Sigmoid colon (tissue), 7 donors: ENCODE data around the gene PILRA. TPM values are rescaled to one million over a fixed set of nuclear protein-coding genes. Genes with fewer than 3 reads are reported as not detected.
"Not testable (repeated sequence)": the region's sequence is repeated elsewhere in the genome, so short reads cannot be mapped to it uniquely, and the experiment has no call there.

Experiments
- DNase-seq: peaks from one replicate; pipeline ENCODE4 v3.0.0-alpha.2; 2019
- H3K27ac ChIP-seq, 4 donors: fragments of 200-600 bp; sonication (generic); one replicate each; pipeline ENCODE4 v1.5.1; 2016 to 2019; ENCODE audit warnings: mild to moderate bottlenecking in 1 of 4
- H3K27me3 ChIP-seq, 3 donors: fragments of 200-600 bp; sonication (generic); one replicate each; pipeline ENCODE4 v1.5.1; 2019; ENCODE audit warnings: mild to moderate bottlenecking in 1 of 3
- H3K36me3 ChIP-seq, 4 donors: fragments of 200-600 bp; sonication (generic); one replicate each; pipeline ENCODE4 v1.5.1; 2016 to 2019
- H3K4me1 ChIP-seq, 4 donors: fragments of 200-600 bp; sonication (generic); one replicate each; pipeline ENCODE4 v1.5.1; 2017 to 2019
- H3K4me3 ChIP-seq, 4 donors: fragments of 200-600 bp; sonication (generic); one replicate each; pipeline ENCODE4 v1.5.1; 2017 to 2019; ENCODE audit warnings: mild to moderate bottlenecking in 2 of 4, moderate library complexity in 1 of 4
- H3K9me3 ChIP-seq, 4 donors: fragments of 200-600 bp in 3 of 4; sonication (generic) in 3 of 4; one replicate each; pipeline versions ENCODE4 v1.5.1 to v1.6.1; 2013 to 2019
- EP300 ChIP-seq, 4 donors: sonication (generic); formaldehyde crosslinking; IDR thresholded peaks; one replicate each; pipeline ENCODE4 v1.6.1; 2017; ENCODE audit warnings: antibody characterized with exemption in 4 of 4
- POLR2A ChIP-seq, 2 donors: fragments of 450-650 bp; IDR thresholded peaks; one replicate each; pipeline ENCODE4 v1.6.1; 2016; ENCODE audit warnings: antibody characterized with exemption in 2 of 2, mild to moderate bottlenecking in 2 of 2, moderate library complexity in 2 of 2
- POLR2AphosphoS5 ChIP-seq, 4 donors: sonication (generic); formaldehyde crosslinking; IDR thresholded peaks; one replicate each; pipeline ENCODE4 v1.6.1; 2017; ENCODE audit warnings: antibody characterized with exemption in 4 of 4
- WGBS, 2 donors: extraction: QIAGEN DNeasy Blood & Tissue Kit; methylation state at CpG; one replicate each; pipeline ENCODE4 v1.1.7; 2013; 5-methylcytosine and 5-hydroxymethylcytosine counted together
- intact Hi-C: fragments of 100-400 bp; cut with DNase I; formaldehyde crosslinking; loops from one replicate; pipeline ENCODE4 v1.15.1; 2023
- polyA plus RNA-seq, 3 donors: library from polyadenylated mRNA; stranded (reverse); fragments of 200-250 nt; gene quantifications; one replicate each; pipeline ENCODE4 v1.2.3, GENCODE V29; 2013
- total RNA-seq, 4 donors: library from RNA; depleted of rRNA; stranded (reverse); fragments of >200 nt; gene quantifications; one replicate each; pipeline ENCODE4 v1.1.0, GENCODE V29; 2016
- TF ChIP-seq, protein P1 (sequence below), 4 experiments: fragments of 450-650 bp in 3 of 4; fragments of 200-600 bp in 1 of 4; IDR thresholded peaks; one replicate each; pipeline ENCODE4 v1.5.1; 2016 to 2019; ENCODE audit warnings: antibody characterized with exemption in 4 of 4, mild to moderate bottlenecking in 3 of 4, moderate library complexity in 2 of 4
- donor health status: healthy with polysubstance abuse.
- donor health status: Bipolar disorder and iron deficiency.
- donor health status: healthy.

The PILRA gene
- total and polyA plus RNA-seq, 7 donors, result 5.0 to 10.0 (median 5.8) TPM

DNA sequence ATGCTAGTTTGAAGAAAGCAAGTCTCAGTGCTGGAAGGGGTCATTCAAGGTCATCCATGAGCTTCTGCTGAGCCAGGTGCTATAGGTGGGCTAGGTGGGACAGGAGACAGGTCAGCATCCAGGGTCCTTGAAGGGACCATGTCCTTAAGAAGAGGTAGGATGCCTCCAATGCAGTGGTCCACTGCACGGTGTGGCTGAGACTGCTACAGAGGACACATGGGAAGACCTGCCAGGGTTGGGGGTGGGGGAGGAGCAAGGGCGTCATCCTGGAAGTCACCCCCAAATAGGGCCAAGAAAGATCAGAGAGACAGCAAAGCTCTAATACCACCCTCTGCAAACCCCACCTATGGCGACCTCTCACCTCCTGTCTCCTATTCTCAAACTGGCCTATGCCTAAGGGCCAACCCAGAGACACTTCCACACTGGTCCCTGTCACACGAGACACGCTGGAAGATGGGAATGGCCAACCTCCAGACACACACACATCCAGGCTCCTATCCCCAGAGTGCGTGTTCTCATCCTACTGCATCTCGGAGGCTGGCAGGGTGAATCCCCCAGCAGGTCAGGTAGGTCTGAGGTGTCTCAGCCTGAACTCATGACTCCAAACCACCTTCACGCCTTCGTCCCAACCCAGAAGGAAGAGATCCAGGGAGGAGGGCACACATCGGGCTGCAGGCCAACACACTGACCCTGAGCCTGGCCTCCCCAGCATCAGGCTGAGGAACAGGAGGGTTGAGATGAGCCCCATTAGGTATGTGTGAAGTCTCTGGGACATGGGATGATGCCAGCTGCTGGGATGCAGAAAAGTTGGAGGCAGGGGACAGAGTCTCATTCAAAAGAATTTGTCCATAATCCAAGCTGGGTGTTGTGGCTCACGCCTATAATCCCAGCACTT is 68.6 kb downstream of the PILRA start:
- Histone ChIP-seq H3K9me3 (no peaks in the 10 kb centered on the region), H3K36me3 (no peaks in the 10 kb centered on the region), H3K4me3 (no peak overlapping the region), H3K4me1 (peaks cover 0 to under 1% (median 0%) of the 10 kb centered on the region in 4 donors), H3K27me3 (no peaks in the 10 kb centered on the region), H3K27ac (no peak overlapping the region)
- WGBS, 2 donors, result 93% methylated on average over 11 of the region's 11 CpGs
- TF ChIP-seq POLR2A (IDR thresholded peaks at IDR 0.05), result no peak
- TF ChIP-seq POLR2AphosphoS5 (IDR thresholded peaks at IDR 0.05), result no peak
- no peak for TF ChIP-seq EP300 (IDR thresholded peaks at IDR 0.05)
- TF ChIP-seq, protein P1, sequence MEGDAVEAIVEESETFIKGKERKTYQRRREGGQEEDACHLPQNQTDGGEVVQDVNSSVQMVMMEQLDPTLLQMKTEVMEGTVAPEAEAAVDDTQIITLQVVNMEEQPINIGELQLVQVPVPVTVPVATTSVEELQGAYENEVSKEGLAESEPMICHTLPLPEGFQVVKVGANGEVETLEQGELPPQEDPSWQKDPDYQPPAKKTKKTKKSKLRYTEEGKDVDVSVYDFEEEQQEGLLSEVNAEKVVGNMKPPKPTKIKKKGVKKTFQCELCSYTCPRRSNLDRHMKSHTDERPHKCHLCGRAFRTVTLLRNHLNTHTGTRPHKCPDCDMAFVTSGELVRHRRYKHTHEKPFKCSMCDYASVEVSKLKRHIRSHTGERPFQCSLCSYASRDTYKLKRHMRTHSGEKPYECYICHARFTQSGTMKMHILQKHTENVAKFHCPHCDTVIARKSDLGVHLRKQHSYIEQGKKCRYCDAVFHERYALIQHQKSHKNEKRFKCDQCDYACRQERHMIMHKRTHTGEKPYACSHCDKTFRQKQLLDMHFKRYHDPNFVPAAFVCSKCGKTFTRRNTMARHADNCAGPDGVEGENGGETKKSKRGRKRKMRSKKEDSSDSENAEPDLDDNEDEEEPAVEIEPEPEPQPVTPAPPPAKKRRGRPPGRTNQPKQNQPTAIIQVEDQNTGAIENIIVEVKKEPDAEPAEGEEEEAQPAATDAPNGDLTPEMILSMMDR (IDR thresholded peaks at IDR 0.05), result no peak
- intact Hi-C loops, result no loop called here
- DNase-seq, result peak; percentile 62

- no peak for DNase-seq
- H3K27ac ChIP-seq, result peak overlapping the region in 1 of 4 donors; percentile 43
These were observed 70.0 kb downstream of the PILRA start for GRCh38 chr7:100443096-100443840.

DNA sequence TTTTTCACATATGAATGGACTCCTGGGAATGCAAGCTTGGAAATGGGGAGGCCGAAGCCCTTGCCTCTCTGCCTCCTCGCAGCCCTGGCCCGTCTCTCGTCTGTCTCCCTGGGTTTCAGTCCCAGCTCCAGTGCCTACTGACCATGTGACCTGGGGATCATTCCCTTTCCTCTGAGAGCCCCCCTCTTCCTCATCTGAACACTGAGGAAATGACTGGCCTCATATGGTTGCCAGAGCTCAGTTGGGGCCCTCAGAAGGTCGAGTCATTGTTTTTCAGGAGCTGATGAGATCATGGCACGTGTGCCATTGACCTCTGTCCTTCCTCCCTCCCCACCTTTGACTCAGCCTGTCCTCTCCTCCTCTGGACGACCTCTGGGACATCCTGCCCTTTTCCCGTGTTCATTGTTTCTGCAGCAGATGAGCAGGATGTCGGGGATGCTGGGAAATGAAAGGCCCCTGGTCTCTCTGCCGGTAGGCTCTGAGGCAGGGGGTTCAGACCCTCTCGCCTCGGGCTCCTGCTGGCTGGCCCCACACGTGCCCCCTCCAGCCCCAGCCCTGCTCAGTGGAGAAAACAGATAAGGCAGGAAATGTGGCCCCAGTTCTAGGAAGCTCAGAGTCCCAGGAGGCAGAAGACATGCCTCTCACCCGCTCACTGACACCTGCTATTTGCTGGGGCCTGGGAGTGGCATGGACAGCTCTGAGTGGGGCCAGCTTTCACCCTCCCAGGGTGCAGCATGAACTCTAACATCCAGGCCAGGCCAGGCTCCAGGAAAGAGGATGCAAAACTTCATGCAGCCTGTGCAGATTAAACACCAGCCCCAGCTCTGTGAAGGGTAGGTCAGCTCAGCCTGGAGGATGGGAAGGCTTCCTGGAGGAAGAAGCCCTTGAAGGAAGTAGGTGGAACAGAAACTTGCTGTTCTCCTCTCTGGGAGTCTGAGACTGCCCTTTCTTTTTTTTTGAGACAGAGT is 71.3 kb downstream of the PILRA start:
- H3K36me3 ChIP-seq, result no peaks in the 10 kb centered on the region
- no peaks in the 10 kb centered on the region for H3K9me3 ChIP-seq
- H3K4me3 ChIP-seq, result no peak overlapping the region
- H3K4me1 ChIP-seq, result no peaks in the 10 kb centered on the region
- peak in 2 of 4 donors; percentile 35 to 45 for TF ChIP-seq POLR2AphosphoS5 (IDR thresholded peaks at IDR 0.05)
- TF ChIP-seq, protein P1 (IDR thresholded peaks at IDR 0.05), result no peak
- intact Hi-C loops, result no loop called here
- H3K27ac ChIP-seq, result peak overlapping the region; percentile 21 to 43 (median 37)
- no peak for DNase-seq
- 43 to 49% methylated on average over 14 of the region's 14 CpGs for WGBS, 2 donors
- H3K27me3 ChIP-seq, result no peaks in the 10 kb centered on the region

More at GRCh38 chr7:100443096-100443840, 70.0 kb downstream of the PILRA start:
- H3K36me3 ChIP-seq, result no peaks in the 10 kb centered on the region
- no peak overlapping the region for H3K4me3 ChIP-seq
- H3K9me3 ChIP-seq, result no peaks in the 10 kb centered on the region
- no peaks in the 10 kb centered on the region for H3K27me3 ChIP-seq
- WGBS, 2 donors, result 92 to 93% methylated on average over 9 of the region's 9 CpGs
- H3K4me1 ChIP-seq, result no peaks in the 10 kb centered on the region
- TF ChIP-seq POLR2AphosphoS5 (IDR thresholded peaks at IDR 0.05) (no peak), POLR2A (IDR thresholded peaks at IDR 0.05) (no peak), EP300 (IDR thresholded peaks at IDR 0.05) (no peak)
- TF ChIP-seq, protein P1 (IDR thresholded peaks at IDR 0.05), result no peak
- intact Hi-C loops, result no loop called here

- Histone ChIP-seq H3K9me3 (no peaks in the 10 kb centered on the region), H3K4me1 (peaks cover 0 to 7% (median 2%) of the 10 kb centered on the region in 4 donors), H3K4me3 (no peak overlapping the region), H3K27ac (no peak overlapping the region), H3K36me3 (no peaks in the 10 kb centered on the region), H3K27me3 (no peaks in the 10 kb centered on the region)
- no peak for DNase-seq
- WGBS, 2 donors, result 81 to 86% methylated on average over 2 of the region's 2 CpGs
- intact Hi-C loops, result no loop called here
- TF ChIP-seq POLR2A (IDR thresholded peaks at IDR 0.05), result no peak
- TF ChIP-seq EP300 (IDR thresholded peaks at IDR 0.05), result no peak
- TF ChIP-seq, protein P1 (IDR thresholded peaks at IDR 0.05), result no peak
These were observed 72.8 kb downstream of the PILRA start for GRCh38 chr7:100446040-100446439.

DNA sequence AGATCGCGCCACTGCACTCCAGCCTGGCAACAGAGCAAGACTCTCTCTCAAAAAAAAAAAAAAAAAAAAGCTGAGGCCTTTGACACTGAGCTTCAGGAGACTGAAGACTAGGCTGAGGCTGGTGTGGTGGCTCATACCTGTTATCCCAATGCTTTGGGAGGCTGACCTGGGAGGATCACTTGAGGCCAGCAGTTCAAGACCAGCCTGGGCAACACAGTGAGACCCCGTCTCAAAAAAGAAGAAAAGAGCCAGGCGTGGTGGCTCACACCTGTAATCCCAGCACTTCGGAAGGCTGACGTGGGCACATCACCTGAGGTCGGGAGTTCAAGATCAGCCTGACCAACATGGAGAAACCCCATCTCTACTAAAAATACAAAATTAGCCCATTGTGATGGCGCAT is 74.1 kb downstream of the PILRA start:
- DNase-seq, H3K4me1 ChIP-seq: not testable (repeated sequence)
- WGBS, 2 donors, result 97% methylated on average over 8 of the region's 8 CpGs

More for the DNA sequence above, 74.1 kb downstream of the PILRA start:
- H3K9me3 ChIP-seq, intact Hi-C loops, H3K36me3 ChIP-seq, H3K27me3 ChIP-seq, H3K27ac ChIP-seq, H3K4me3 ChIP-seq: not testable (repeated sequence)
